GM13976 (cell line): ENCODE results near the gene S100A12.

Experiments used
- DNase-seq: peaks from one replicate; pipeline ENCODE4 v3.0.0; 2012; ENCODE audit warnings: low spot score
- in situ Hi-C: fragments of 300-500 bp; cut with MboI; formaldehyde crosslinking; loops from one replicate; pipeline ENCODE4 v1.12.0; 2022; ENCODE audit warnings: low sequenced_read_pairs, mixed read lengths, inconsistent platforms; ENCODE audit not compliant: unreplicated experiment
- TF ChIP-seq, protein P1 (sequence below): IDR thresholded peaks from 2 replicates; pipeline ENCODE4 v1.5.1; 2012; ENCODE audit warnings: borderline replicate concordance, mild to moderate bottlenecking; ENCODE audit not compliant: insufficient read depth; ENCODE audit errors: extremely low read depth, missing control alignments, control extremely low read depth

Gene S100A12

GRCh38 chr1:153360592-153361479 lies 14.6 kb downstream of the S100A12 start:
- in situ Hi-C loops = loop anchor here (10.0 kb wide), 1 partner anchor 74 kb away; no protein-coding TSS in a partner anchor
- TF ChIP-seq, protein P1, sequence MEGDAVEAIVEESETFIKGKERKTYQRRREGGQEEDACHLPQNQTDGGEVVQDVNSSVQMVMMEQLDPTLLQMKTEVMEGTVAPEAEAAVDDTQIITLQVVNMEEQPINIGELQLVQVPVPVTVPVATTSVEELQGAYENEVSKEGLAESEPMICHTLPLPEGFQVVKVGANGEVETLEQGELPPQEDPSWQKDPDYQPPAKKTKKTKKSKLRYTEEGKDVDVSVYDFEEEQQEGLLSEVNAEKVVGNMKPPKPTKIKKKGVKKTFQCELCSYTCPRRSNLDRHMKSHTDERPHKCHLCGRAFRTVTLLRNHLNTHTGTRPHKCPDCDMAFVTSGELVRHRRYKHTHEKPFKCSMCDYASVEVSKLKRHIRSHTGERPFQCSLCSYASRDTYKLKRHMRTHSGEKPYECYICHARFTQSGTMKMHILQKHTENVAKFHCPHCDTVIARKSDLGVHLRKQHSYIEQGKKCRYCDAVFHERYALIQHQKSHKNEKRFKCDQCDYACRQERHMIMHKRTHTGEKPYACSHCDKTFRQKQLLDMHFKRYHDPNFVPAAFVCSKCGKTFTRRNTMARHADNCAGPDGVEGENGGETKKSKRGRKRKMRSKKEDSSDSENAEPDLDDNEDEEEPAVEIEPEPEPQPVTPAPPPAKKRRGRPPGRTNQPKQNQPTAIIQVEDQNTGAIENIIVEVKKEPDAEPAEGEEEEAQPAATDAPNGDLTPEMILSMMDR = no peak
- no peak for DNase-seq

GRCh38 chr1:153360190-153360589 lies 15.2 kb downstream of the S100A12 start:
- TF ChIP-seq, protein P1 = no peak
- in situ Hi-C loops = loop anchor here (10.0 kb wide), 1 partner anchor 75 kb away; no protein-coding TSS in a partner anchor
- DNase-seq = no peak

GRCh38 chr1:153359241-153359640 lies 16.2 kb downstream of the S100A12 start:
- DNase-seq = no peak
- TF ChIP-seq, protein P1 = no peak
- in situ Hi-C loops = no loop called here

DNA sequence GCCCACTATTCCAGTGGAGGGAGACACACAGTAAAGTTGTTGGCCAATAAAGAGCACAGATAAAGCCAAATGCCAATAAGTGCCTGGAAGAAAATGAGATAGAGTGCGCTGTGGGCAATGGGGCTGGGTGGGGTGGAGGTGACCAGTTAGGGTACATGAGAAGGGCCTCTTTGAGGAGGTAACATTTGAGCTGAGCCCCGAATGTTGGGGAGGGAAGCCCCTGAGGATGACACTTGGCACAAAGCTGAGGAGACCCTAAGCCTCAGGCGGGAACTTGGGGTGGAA lies 16.8 kb downstream of the S100A12 start:
- no peak for DNase-seq
- in situ Hi-C loops = no loop called here
- TF ChIP-seq, protein P1 = no peak

GRCh38 chr1:153357853-153358690 lies 17.3 kb downstream of the S100A12 start, which contains the start of gene S100A9:
TSS of gene S100A9 (plus strand) at chr1:153357854. CDS start at chr1:153358284, 430 bp downstream.
- no peak for DNase-seq
- TF ChIP-seq, protein P1 = no peak
- in situ Hi-C loops = no loop called here

GRCh38 chr1:153357076-153357852 lies 18.2 kb downstream of the S100A12 start:
- DNase-seq = no peak
- TF ChIP-seq, protein P1 = no peak
- in situ Hi-C loops = no loop called here
